Activated CD8-positive, alpha-beta T cell treated with anti-CD3 and anti-CD28 coated beads for 36 hours (primary cell): Measurements from ENCODE around the gene VSX2. TPM values are rescaled to one million over a fixed set of nuclear protein-coding genes. Genes with fewer than 3 reads are reported as not detected.

Experiments
- ATAC-seq: fragments of 200-7000 bp; cut with Tn5 transposase; one replicate; pipeline ENCODE4 v1.10.0; 2021; ENCODE audit warnings: mild to moderate bottlenecking, moderate library complexity
- CTCF ChIA-PET: fragments of 350-600 bp; sonication (Branson Sonifier 250); formaldehyde crosslinking; loops from one replicate; lab custom pipeline; 2021; ENCODE audit warnings: antibody characterized with exemption; lab: Charles Lee
- POLR2A ChIA-PET: fragments of 350-600 bp; sonication (Branson Sonifier 250); formaldehyde crosslinking; loops from one replicate; lab custom pipeline; 2021; ENCODE audit warnings: antibody characterized with exemption; lab: Charles Lee
- DNase-seq: peaks from one replicate; pipeline ENCODE4 v3.0.0-alpha.2; 2020
- H3K27ac Mint-ChIP-seq: one replicate; pipeline ENCODE4 v1.8.0; 2021; ENCODE audit warnings: mild to moderate bottlenecking, mixed read lengths
- H3K27me3 Mint-ChIP-seq: one replicate; pipeline ENCODE4 v1.8.0; 2021; ENCODE audit warnings: mixed read lengths
- H3K36me3 Mint-ChIP-seq: one replicate; pipeline ENCODE4 v1.8.0; 2021; ENCODE audit warnings: low read depth, mixed read lengths
- H3K4me1 Mint-ChIP-seq: one replicate; pipeline ENCODE4 v1.8.0; 2021; ENCODE audit warnings: low read depth, mixed read lengths
- H3K4me3 Mint-ChIP-seq: one replicate; pipeline ENCODE4 v1.8.0; 2021; ENCODE audit warnings: mild to moderate bottlenecking, moderate library complexity, mixed read lengths
- H3K9me3 Mint-ChIP-seq: one replicate; pipeline ENCODE4 v1.8.0; 2021; ENCODE audit warnings: mixed read lengths
- CTCF ChIP-seq: fragments of 200-600 bp; IDR thresholded peaks from one replicate; pipeline ENCODE4 v1.8.0; 2022; ENCODE audit warnings: antibody characterized with exemption, mild to moderate bottlenecking
- intact Hi-C: fragments of 100-400 bp; cut with micrococcal nuclease; formaldehyde crosslinking; loops from one replicate; pipeline ENCODE4 v1.10.0; 2022
- total RNA-seq, 2 experiments: library from RNA; stranded (reverse); gene quantifications; one replicate each; pipeline ENCODE4 v1.2.3, GENCODE V29; 2021

The VSX2 gene
- total RNA-seq, 2 experiments from 2014 or later, result not detected

GRCh38 chr14:74309125-74310022 is 70.1 kb downstream of the VSX2 start:
- intact Hi-C loops, result no loop called here
- POLR2A ChIA-PET, result interaction anchor here (0.6 to 0.7 kb wide), 2 partner anchors 234 to 756 kb away, joined by 3 read pairs; no protein-coding TSS in a partner anchor
- Mint-ChIP-seq H3K27me3 (no peaks in the 10 kb centered on the region), H3K36me3 (no peaks in the 10 kb centered on the region), H3K4me1 (no peaks in the 10 kb centered on the region), H3K27ac (no peak overlapping the region), H3K4me3 (no peak overlapping the region), H3K9me3 (no peaks in the 10 kb centered on the region)
- TF ChIP-seq CTCF, result no peak
- no peak for ATAC-seq
- DNase-seq, result no peak
- CTCF ChIA-PET, result interaction anchor here (0.7 to 2.6 kb wide), 2 partner anchors 9 to 16 kb away, joined by 3 to 10 read pairs; no protein-coding TSS in a partner anchor

GRCh38 chr14:74312161-74312560 is 72.9 kb downstream of the VSX2 start:
- intact Hi-C loops, result no loop called here
- Mint-ChIP-seq H3K4me3 (no peak overlapping the region), H3K9me3 (no peaks in the 10 kb centered on the region), H3K27ac (no peak overlapping the region), H3K36me3 (no peaks in the 10 kb centered on the region), H3K27me3 (no peaks in the 10 kb centered on the region), H3K4me1 (no peaks in the 10 kb centered on the region)
- ChIA-PET POLR2A (interaction anchor here (1.1 kb wide), 1 partner anchor 10 kb away, joined by 3 read pairs; no protein-coding TSS in a partner anchor), CTCF (interaction anchor here (1.1 kb wide), 1 partner anchor 60 kb away, joined by 3 read pairs; no protein-coding TSS in a partner anchor)
- TF ChIP-seq CTCF, result no peak
- no peak for ATAC-seq
- DNase-seq, result no peak

Other genes starting within 250 kb of the VSX2 start
- gene ENTPD5, start 220.2 kb upstream of the VSX2 start, total RNA-seq, result 10 to 100 TPM; 11.9 to 13.9 TPM
- gene BBOF1, start 220.1 kb upstream of the VSX2 start, total RNA-seq, result 1 to 10 TPM; 1.2 TPM
- gene ALDH6A1, start 155.0 kb upstream of the VSX2 start, total RNA-seq, result 10 to 100 TPM; 10.8 to 11.8 TPM
- 10 to 100 TPM; 10.1 to 10.3 TPM for gene LIN52, start 154.5 kb upstream of the VSX2 start, total RNA-seq
- 10 to 100 TPM; 44.6 to 46.0 TPM for gene ABCD4, start 63.5 kb downstream of the VSX2 start, total RNA-seq
- not detected for gene VRTN, start 109.0 kb downstream of the VSX2 start, total RNA-seq
- not detected for gene SYNDIG1L, start 186.8 kb downstream of the VSX2 start, total RNA-seq